Measurements from ENCODE around the gene TMEM214. TPM values are rescaled to one million over a fixed set of nuclear protein-coding genes. Genes with fewer than 3 reads are reported as not detected.

TMEM214 gene
- polyA plus RNA-seq, 1 donor = 68.0 TPM

GRCh38 chr2:27010139-27010538 lies 22.6 kb upstream of the TMEM214 start:
- no peak for DNase-seq (ENCODE audit: low read depth)

- no peak for DNase-seq (ENCODE audit: low read depth)
Observed at GRCh38 chr2:27013738-27014137, 19.0 kb upstream of the TMEM214 start.

DNA sequence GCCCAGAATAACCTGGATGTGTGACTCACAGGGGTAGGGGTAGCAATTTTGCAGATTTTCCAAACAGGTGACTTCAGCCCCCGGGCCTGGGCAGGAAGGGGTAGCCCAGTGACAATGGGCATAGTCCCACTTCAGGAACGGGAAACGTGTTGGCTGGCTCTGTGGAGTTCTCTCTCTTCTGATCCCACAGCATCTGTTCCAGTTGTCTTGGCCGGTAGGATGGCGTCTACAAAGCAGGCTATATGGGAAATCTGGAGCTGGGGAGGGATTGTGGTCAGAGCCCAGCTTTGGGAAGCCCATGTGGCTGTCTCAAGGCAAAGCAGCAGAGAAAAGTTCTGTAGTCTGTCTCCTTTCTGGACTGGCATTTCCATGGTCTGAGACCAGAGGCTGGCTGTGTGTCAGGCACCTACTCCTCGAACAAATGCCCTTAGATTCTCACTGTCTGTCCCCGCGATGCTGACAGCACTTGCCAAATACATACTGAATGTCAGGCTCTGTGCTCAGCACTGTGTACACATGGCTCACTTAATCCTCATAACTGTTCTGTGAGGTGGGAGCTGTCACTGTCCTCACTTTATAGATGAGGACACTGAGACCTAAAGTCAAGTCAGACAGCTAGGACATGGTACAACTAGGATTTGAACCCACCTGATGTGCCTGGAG lies 17.9 kb upstream of the TMEM214 start:
- no peak for DNase-seq (ENCODE audit: low read depth)

DNA sequence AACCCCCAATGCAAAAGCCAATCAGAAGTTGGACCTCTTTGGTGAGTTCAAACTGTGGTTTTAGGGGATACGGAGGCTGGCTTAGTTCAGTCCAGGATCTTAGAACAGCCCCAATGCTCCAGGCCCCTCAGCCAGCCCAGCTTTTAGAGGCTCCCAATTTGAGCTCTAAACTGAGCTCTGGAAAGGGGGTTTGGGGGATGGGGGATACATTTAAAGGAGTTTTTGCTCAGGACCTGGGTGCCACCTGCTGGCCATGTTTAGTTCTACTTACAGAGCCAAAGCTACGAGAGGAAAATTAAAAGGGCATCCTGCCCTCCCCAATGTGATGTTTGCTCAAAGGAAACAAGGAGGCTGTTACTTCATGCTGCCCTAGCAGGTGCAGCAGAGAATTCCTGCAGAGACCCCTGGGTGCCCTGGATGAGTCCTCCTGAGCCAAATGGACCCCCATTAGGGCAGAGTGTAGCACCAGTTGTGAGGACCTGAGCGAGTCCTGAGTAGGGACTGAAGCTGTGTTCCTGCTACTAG lies 15.9 kb upstream of the TMEM214 start:
- DNase-seq (ENCODE audit: low read depth) = no peak

DNA sequence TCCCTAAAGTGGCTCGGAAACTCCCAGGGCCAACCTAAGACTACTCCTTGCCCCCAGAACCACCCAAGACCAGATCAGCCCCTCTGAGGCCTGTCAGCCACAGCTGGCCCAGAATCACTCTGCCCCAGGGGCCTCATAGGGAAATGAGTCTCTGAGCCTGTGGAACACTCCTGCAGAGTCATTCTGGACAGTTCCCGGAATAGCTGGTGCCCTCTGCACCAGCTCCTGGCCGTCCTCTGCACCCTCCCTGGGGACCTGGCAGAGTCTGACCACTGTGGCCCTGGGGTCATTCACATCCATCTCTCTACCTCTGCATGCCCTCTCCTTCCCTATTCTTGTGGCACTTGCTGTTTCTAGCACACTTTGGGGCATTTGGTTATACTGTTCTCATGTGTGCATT lies 14.6 kb upstream of the TMEM214 start:
- no peak for DNase-seq (ENCODE audit: low read depth)

GRCh38 chr2:27019459-27019858 lies 13.3 kb upstream of the TMEM214 start:
- no peak for DNase-seq (ENCODE audit: low read depth)

GRCh38 chr2:27019931-27020855 lies 12.6 kb upstream of the TMEM214 start:
- no peak for DNase-seq (ENCODE audit: low read depth)

DNA sequence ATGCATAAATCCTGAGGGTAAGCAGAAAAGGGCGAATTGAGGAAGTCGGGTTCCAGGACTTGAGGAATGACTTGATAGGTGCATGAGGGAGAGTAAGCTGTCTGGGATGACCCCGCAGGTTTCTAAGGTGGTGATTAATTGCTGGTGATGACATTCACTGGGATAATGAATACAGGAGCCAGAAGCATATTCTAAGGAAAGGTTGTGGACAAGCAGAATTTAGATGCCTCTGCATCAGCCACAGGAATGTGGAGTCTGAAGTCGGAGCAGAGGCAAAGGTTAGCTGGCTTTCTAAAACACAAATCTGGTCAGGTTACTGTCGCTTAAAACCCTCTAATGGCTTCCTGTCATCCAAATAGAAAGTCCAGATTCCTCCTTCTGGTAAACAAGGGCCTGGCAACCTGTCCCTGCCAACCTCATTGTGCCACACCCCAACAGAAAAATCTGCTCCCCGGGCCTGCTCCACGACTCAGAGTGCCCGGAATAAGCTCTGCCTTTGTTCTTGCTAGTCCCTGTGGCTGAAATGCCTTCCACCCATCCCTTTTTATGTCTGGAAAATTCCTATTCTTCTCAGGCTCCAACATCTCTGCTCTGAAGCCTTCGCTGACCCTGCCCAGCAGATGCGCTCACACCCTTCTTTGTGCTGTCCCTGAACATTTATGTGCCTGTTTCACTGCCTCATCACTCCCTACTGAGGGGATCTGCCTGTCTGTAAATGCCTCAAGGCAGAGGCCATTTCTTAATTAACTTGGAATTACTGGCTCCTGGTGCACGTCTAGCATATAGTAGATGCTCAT lies 11.3 kb upstream of the TMEM214 start:
- no peak for DNase-seq (ENCODE audit: low read depth)

GRCh38 chr2:27023740-27024139 lies 9.0 kb upstream of the TMEM214 start:
- no peak for DNase-seq (ENCODE audit: low read depth)

DNA sequence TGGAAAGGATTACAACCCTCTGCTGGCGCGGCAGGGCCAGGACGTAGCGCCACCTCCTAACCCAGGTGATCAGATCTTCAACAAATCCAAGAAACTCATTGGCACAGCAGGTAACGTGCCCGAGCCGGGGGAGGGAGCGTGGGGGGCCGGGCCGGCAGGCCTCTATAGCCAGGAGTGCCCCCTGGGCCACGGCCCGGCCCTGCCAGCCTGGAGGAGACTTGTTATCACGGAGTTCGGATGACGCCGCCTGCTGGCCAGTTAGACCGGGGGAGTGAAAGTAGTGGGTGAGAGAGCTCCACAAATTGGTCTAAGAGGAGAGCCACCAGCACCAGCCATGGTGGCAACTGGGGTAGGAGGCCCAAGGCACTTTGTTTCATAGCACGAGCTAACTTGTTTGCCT lies 8.6 kb upstream of the TMEM214 start:
- no peak for DNase-seq (ENCODE audit: low read depth)

DNA sequence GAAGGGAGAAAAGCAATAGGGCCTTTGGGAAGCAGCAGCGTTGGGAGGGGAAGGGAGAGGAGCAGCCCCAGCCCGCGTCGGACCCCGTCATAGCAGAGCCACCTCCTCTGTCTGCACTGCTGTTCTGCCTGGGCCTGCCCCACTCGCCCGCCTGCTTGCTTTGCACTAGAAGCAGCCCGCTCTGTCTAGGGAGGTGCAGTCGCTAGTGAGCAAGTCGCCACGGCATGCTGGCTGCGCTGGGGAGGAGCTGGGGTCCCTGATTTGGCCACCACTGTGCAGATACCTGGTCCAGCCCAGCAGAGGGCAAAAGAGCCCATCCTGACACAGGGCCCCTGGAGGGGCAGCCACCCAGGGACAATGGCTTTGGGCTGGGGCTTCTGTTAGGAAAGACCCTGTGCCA lies 8.0 kb upstream of the TMEM214 start:
- DNase-seq (ENCODE audit: low read depth) = no peak

GRCh38 chr2:27025281-27025800 lies 7.4 kb upstream of the TMEM214 start:
- DNase-seq (ENCODE audit: low read depth) = no peak

DNA sequence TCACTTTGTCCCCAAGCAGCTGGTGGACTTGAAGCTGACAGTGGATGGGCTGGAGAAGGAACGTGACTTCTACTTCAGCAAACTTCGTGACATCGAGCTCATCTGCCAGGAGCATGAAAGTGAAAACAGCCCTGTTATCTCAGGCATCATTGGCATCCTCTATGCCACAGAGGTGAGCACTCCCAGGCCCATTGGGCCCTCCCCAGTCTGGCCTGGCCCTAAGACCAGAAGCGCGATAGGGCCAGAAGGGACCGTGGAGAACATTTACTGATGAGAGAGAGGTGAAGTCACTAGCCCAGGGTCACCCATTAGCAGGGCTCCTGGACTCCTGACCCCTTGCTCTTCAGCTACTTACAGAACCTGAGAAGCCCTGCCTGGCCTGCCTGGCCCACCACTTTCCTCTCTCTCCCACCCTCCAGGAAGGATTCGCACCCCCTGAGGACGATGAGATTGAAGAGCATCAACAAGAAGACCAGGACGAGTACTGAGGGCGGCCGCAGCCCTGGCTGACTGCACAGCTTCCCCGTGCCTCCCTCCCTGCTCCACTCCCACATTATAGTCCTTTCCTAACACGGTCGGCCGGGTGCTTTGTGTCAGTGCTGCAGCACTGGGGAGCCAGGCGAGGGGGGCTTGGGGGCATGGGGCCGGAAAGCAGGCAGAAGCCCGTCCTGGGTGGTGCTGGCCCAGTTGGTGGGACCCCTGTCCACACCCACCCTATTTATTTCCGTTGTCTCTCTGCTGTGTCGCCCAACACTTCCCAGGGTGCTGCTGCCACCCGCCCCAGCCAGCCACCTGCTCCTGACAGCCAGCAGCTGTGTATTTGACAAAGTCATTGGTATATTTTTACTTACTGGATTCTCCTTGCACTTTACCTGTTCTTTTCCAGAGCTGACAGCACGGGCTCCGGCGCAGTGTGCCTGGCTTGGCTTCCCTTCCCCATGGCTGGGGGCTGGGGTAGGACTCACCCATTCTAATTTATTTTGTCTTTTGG lies 6.6 kb upstream of the TMEM214 start:
- DNase-seq (ENCODE audit: low read depth) = no peak

GRCh38 chr2:27027211-27027651 lies 5.5 kb upstream of the TMEM214 start:
- DNase-seq (ENCODE audit: low read depth) = no peak

- DNase-seq (ENCODE audit: low read depth) = no peak
Observed at GRCh38 chr2:27029051-27029450, 3.7 kb upstream of the TMEM214 start.

DNA sequence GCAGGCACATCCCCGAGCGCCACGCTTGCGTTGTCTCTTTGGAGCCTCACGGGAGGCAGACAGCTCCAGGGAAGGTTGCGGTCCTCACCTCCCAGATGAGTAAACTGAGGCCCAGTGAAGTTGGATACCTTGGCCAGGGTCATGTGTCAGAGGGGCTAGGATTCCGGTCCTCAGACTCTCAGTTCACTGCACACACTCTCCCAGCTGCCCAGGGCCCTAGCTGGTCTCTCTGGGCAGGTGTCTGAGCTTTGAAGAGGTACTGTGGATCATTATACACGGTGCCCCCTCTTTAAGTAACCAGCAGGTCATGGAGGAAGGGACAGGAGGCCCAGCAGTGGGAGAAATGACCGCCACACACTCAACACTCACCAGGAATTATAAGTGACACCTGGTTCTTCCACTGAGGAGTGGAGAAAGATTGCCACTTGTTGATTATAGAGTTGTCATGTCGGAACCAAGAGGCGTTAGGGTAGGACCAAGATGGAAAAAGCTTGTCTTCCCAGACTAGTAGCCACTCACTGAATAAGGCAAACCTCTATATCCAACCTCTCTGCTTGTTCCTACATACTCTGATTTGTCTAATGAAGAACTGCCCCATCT lies 588 bp downstream of the TMEM214 start:
- DNase-seq (ENCODE audit: low read depth) = no peak

DNA sequence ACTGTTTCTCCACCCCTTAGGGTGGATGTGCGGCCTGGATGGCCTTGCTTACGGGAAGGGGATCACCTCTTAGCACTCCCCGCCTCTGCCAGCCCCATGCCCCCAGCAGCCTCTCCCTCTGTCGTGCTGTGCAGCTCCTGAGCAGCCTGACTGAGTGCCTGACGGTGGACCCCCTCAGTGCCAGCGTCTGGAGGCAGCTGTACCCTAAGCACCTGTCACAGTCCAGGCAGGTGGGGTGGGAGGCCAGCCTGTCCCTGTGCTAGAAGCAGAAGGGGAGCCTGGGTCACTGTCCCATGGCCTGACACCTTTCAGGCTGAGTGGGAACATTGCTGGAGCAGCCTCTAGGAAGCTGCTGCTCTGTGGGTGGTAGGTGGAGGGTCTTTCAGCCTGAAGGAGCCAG lies 5.2 kb downstream of the TMEM214 start:
- no peak for DNase-seq (ENCODE audit: low read depth)

GRCh38 chr2:27038631-27039339 lies 6.0 kb downstream of the TMEM214 start:
- DNase-seq (ENCODE audit: low read depth) = no peak

DNA sequence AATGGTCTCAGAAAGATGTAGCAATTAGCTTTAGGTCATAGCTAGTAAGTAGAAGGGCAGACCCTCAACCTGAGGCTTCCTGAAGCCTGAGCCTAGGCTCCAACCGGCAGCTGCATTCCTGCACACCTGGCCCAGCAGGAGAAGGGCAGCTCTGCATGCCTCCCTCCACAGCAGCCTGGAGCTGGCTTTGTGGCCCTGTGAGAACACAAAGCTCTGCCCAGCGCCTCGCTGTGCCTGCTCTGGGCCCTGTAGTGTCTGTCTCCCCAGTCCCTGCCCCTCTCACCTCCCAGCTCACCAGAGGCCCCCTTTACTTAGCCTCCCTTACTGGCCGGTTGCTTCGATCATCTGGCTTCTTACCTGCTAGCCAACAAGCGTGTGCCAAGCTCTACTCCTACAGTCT lies 6.7 kb downstream of the TMEM214 start:
- no peak for DNase-seq (ENCODE audit: low read depth)
